WI38 (cell line): ENCODE results near the gene RBM23.

Experiments
- H3K4me3 ChIP-seq: 2 replicates; pipeline ENCODE4 v1.5.1; 2011; ENCODE audit warnings: low read depth, mild to moderate bottlenecking, control low read depth, low read length
- CTCF ChIP-seq: IDR thresholded peaks from 2 replicates; pipeline ENCODE4 v1.5.1; 2012; ENCODE audit warnings: low read depth, mild to moderate bottlenecking, control low read depth, low read length

Gene RBM23

GRCh38 chr14:22885975-22886374 lies 33.0 kb downstream of the RBM23 start:
- no peak for TF ChIP-seq CTCF
- H3K4me3 ChIP-seq = no peak overlapping the region

GRCh38 chr14:22884738-22885523 lies 34.0 kb downstream of the RBM23 start:
- no peak overlapping the region for H3K4me3 ChIP-seq
- no peak for TF ChIP-seq CTCF

GRCh38 chr14:22884076-22884737 lies 34.7 kb downstream of the RBM23 start:
- TF ChIP-seq CTCF = no peak
- no peak overlapping the region for H3K4me3 ChIP-seq

GRCh38 chr14:22883173-22883976 lies 35.6 kb downstream of the RBM23 start, which contains the start of gene REM2:
Gene REM2 (plus strand): TSS chr14:22883222. CDS start chr14:22883288, 66 bp downstream.
- H3K4me3 ChIP-seq = no peak within 1 kb of the TSS

GRCh38 chr14:22882529-22883172 lies 36.3 kb downstream of the RBM23 start:
- H3K4me3 ChIP-seq = no peak overlapping the region
- TF ChIP-seq CTCF = no peak

More at GRCh38 chr14:22883173-22883976, 35.6 kb downstream of the RBM23 start, which contains the start of gene REM2:
- no peak for TF ChIP-seq CTCF

GRCh38 chr14:22882064-22882463 lies 36.9 kb downstream of the RBM23 start:
- H3K4me3 ChIP-seq = no peak overlapping the region
- TF ChIP-seq CTCF = no peak
